Measurements from ENCODE around the gene SPEN. TPM values are rescaled to one million over a fixed set of nuclear protein-coding genes. Genes with fewer than 3 reads are reported as not detected.
"Not testable (repeated sequence)": the region's sequence is repeated elsewhere in the genome, so short reads cannot be mapped to it uniquely, and the experiment has no call there.

SPEN gene
- total RNA-seq, 5 donors from 2014 or later (not counting 1 experiment from before 2014, with no cell fraction given), result 69.9 to 81.1 (median 72.1) TPM

DNA sequence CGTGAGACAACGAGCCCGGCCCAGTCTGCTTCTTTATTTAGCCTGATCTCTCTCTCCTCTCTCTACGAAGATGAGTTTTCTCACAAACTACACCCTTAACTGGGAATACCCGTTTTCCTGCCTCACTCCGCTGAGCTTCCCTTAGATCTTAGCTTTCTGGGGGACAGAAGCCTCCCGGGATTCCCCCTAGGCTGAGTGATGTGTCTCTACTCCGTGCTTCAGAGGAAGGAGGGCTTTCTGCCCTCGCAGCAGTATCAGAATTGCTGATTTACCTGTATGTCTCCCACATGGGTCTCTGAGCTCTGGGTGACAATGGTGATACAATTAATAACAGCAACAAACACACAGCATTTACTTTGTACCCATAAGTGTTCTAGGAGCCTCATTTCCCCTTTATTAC lies 127.3 kb downstream of the SPEN start:
- H3K4me1 Mint-ChIP-seq, result peaks cover 42 to 49% (median 48%) of the 10 kb centered on the region in 3 donors
- peak in 1 of 35 experiments; percentile 35 for DNase-seq
- no peaks in the 10 kb centered on the region for H3K9me3 ChIP-seq
- H3K9me3 Mint-ChIP-seq, result no peaks in the 10 kb centered on the region
- peaks cover 5 to 23% of the 10 kb centered on the region in 2 experiments for H3K4me1 ChIP-seq (ENCODE audit: control insufficient read depth in 1 of 2, extremely low read depth in 1 of 2, insufficient read depth in 2 of 2, low read length in 2 of 2)
- no peak overlapping the region for H3K27ac ChIP-seq (ENCODE audit: low read length)
- ChIA-PET POLR2A (interaction anchor here in 1 of 2 donors (0.7 kb wide), 1 partner anchor 11 kb away, joined by 3 read pairs; no protein-coding TSS in a partner anchor), CTCF (interaction anchor here in 1 of 2 donors (0.5 kb wide), 1 partner anchor 179 kb away, joined by 3 read pairs; no protein-coding TSS in a partner anchor)
- no peaks in the 10 kb centered on the region for H3K27me3 Mint-ChIP-seq
- H3K36me3 ChIP-seq (ENCODE audit: control insufficient read depth in 2 of 2, extremely low read depth in 1 of 2, insufficient read depth in 1 of 2, low read length in 1 of 2), result peaks cover 4 to 18% of the 10 kb centered on the region in 2 donors
- peaks cover 0 to 2% of the 10 kb centered on the region in 2 experiments for H3K27me3 ChIP-seq (replicated peaks in 1 of 2; ENCODE audit: control insufficient read depth in 2 of 2, extremely low read depth in 1 of 2, insufficient read depth in 2 of 2, low read length in 1 of 2)
- H3K27ac Mint-ChIP-seq, result no peak overlapping the region
- ATAC-seq (replicated peaks in 1 of 4), result no peak
- WGBS (ENCODE audit: insufficient coverage), result no CpG with 5 or more reads among the region's 9 CpGs
- H3K4me3 Mint-ChIP-seq, result peak overlapping the region; percentile 83 to 94 (median 85)
- peaks cover 26% of the 10 kb centered on the region for H3K36me3 Mint-ChIP-seq
- peak overlapping the region; percentile 67 to 68 for H3K4me3 ChIP-seq (ENCODE audit: control insufficient read depth in 1 of 2, extremely low read depth in 1 of 2, low read length in 1 of 2)

DNA sequence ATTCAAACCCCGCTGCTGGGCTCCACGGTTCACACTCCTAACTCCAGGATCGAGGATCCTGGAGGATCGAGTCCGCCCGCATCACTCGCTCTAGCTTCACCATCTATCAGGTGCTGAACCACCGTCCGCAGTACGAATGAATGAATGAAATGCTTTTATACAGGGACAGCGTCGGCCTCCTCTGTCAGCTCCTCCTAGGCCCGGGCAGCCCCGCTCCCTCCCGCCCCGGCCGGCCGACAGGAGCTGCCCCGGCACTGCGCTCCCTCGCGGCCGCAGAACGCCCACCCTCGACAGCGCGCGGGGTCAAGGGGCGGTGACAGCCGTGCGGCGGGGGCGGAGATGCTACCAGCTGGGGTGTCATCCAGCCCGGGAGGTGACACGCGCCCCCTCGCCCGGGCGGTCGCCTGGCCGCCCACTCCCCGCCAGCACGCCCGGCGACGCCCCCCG lies 127.9 kb downstream of the SPEN start:
- H3K27me3 Mint-ChIP-seq, result no peaks in the 10 kb centered on the region
- ChIA-PET POLR2A (interaction anchor here in 1 of 2 donors (1.0 to 1.3 kb wide), 2 partner anchors 139 to 141 kb away, joined by 3 to 9 read pairs; no protein-coding TSS in a partner anchor), CTCF (interaction anchor here (0.5 to 1.0 kb wide), 4 partner anchors 26 to 180 kb away, joined by 3 to 5 read pairs (median 4); partner anchors contain the start of gene SPEN (in 1 of the 2))
- Histone ChIP-seq H3K27ac (ENCODE audit: low read length) (no peak overlapping the region), H3K27me3 (replicated peaks in 1 of 2; ENCODE audit: control insufficient read depth in 2 of 2, extremely low read depth in 1 of 2, insufficient read depth in 2 of 2, low read length in 1 of 2) (peaks cover 0 to 6% of the 10 kb centered on the region in 2 experiments), H3K4me3 (ENCODE audit: control insufficient read depth in 1 of 2, extremely low read depth in 1 of 2, low read length in 1 of 2) (peak overlapping the region; percentile 67 to 68), H3K4me1 (ENCODE audit: control insufficient read depth in 1 of 2, extremely low read depth in 1 of 2, insufficient read depth in 2 of 2, low read length in 2 of 2) (peaks cover 5 to 23% of the 10 kb centered on the region in 2 experiments), H3K9me3 (no peaks in the 10 kb centered on the region), H3K36me3 (ENCODE audit: control insufficient read depth in 2 of 2, extremely low read depth in 1 of 2, insufficient read depth in 1 of 2, low read length in 1 of 2) (peaks cover 4 to 15% of the 10 kb centered on the region in 2 donors)
- WGBS (ENCODE audit: insufficient coverage), result 0% methylated on average over 46 of the region's 47 CpGs
- ATAC-seq (replicated peaks in 1 of 4), result peak; percentile 71 to 75 (median 73)
- no peak overlapping the region for H3K27ac Mint-ChIP-seq
- DNase-seq, result peak in 20 of 35 experiments; percentile 16 to 73 (median 46)
- peaks cover 42 to 47% (median 43%) of the 10 kb centered on the region in 3 donors for H3K4me1 Mint-ChIP-seq
- no peaks in the 10 kb centered on the region for H3K9me3 Mint-ChIP-seq
- peak overlapping the region; percentile 83 to 94 (median 85) for H3K4me3 Mint-ChIP-seq
- H3K36me3 Mint-ChIP-seq, result peaks cover 21% of the 10 kb centered on the region

DNA sequence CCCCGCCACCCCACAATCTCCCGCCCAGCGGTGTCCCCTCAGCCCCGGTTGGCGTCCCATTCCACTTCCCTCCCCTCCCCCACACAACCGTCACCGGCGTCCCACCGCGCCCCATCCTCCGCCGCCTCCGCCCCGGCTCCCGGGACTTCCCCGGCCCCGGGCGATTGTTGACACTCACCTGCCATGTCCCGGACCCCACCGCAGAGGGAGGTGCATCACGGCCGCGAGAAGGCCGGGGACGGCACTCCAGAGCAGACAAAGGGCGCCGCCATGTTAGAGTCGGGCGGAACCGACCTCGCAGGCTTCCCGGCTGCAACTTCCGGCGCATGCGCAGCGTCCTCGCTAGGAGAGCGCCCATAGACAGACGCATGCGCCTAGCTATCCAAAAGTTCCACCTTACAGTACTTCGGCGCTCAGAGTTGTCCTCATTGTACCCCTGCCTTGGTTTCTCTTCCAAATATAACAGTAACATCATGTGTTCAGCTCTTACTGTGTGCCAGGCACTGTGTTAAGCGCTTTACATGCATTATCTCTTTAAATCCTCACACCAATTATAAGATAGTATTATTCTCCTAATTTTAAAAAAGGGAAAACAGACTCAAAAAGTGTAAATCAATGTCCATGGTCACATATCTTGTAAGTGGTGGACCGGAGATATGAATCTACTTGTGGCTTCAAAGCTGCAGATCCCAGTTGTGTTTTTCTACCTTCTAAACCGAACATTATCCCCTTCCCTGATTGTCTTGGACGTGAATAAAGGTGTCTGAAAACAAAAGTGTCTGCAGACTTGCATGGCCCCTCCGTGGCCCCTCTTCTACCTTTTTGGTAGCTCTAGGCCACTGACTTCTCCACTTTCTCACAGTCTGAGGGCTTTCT lies 128.5 kb downstream of the SPEN start, which contains the start of gene ZBTB17:
ZBTB17 (minus strand) TSS at position 297 of the 876 bp plus-strand sequence. CDS start 27,606 bp downstream, outside the sequence.
- ATAC-seq (replicated peaks in 1 of 4), result peak; percentile 90 to 95 (median 92)
- POLR2A ChIA-PET, result interaction anchor here in 1 of 2 donors (1.0 to 1.3 kb wide), 2 partner anchors 140 to 142 kb away, joined by 3 to 9 read pairs; no protein-coding TSS in a partner anchor

DNA sequence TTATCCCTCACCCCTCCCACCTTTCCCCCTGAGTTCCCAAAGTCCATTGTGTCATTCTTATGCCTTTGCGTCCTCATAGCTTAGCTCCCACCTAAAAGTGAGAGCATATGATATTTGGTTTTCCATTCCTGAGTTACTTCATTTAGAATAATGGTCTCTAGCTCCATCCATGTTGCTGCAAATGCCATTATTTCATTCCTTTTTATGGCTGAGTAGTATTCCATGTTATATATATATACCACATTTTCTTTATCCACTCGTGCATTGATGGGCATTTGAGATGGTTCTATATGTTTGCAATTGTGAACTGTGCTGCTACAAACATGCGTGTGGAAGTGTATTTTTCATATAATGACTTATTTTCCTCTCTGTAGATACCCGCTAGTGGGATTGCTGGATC lies 130.4 kb downstream of the SPEN start:
- H3K9me3 Mint-ChIP-seq, H3K4me3 Mint-ChIP-seq: not testable (repeated sequence)
- WGBS (ENCODE audit: insufficient coverage), result no CpG with 5 or more reads among the region's 4 CpGs

More for the DNA sequence above, 128.5 kb downstream of the SPEN start, which contains the start of gene ZBTB17:
- WGBS (ENCODE audit: insufficient coverage), result 4% methylated on average over 43 of the region's 47 CpGs
- H3K27me3 Mint-ChIP-seq, result peaks cover 0 to 1% of the 10 kb centered on the region in 2 donors
- Histone ChIP-seq H3K4me1 (ENCODE audit: control insufficient read depth in 1 of 2, extremely low read depth in 1 of 2, insufficient read depth in 2 of 2, low read length in 2 of 2) (peaks cover 5 to 23% of the 10 kb centered on the region in 2 experiments), H3K27me3 (replicated peaks in 1 of 2; ENCODE audit: control insufficient read depth in 2 of 2, extremely low read depth in 1 of 2, insufficient read depth in 2 of 2, low read length in 1 of 2) (peaks cover 0 to 6% of the 10 kb centered on the region in 2 experiments), H3K36me3 (ENCODE audit: control insufficient read depth in 2 of 2, extremely low read depth in 1 of 2, insufficient read depth in 1 of 2, low read length in 1 of 2) (peaks cover 4 to 15% of the 10 kb centered on the region in 2 donors), H3K27ac (ENCODE audit: low read length) (peak within 1 kb of the TSS; percentile 42), H3K4me3 (ENCODE audit: control insufficient read depth in 1 of 2, extremely low read depth in 1 of 2, low read length in 1 of 2) (peak within 1 kb of the TSS; percentile 68), H3K9me3 (no peaks in the 10 kb centered on the region)
- H3K4me3 Mint-ChIP-seq, result peak within 1 kb of the TSS; percentile 87 to 94 (median 88)
- peaks cover 40 to 44% (median 42%) of the 10 kb centered on the region in 3 donors for H3K4me1 Mint-ChIP-seq
- CTCF ChIA-PET, result interaction anchor here in 1 of 2 donors (1.0 kb wide), 3 partner anchors 27 to 143 kb away, joined by 4 to 5 read pairs (median 4); partner anchors contain the start of gene SPEN
- peak; percentile 84 to 98 (median 93) for DNase-seq
- H3K36me3 Mint-ChIP-seq, result peaks cover 18% of the 10 kb centered on the region
- no peaks in the 10 kb centered on the region for H3K9me3 Mint-ChIP-seq
- peak within 1 kb of the TSS; percentile 90 to 93 for H3K27ac Mint-ChIP-seq

DNA sequence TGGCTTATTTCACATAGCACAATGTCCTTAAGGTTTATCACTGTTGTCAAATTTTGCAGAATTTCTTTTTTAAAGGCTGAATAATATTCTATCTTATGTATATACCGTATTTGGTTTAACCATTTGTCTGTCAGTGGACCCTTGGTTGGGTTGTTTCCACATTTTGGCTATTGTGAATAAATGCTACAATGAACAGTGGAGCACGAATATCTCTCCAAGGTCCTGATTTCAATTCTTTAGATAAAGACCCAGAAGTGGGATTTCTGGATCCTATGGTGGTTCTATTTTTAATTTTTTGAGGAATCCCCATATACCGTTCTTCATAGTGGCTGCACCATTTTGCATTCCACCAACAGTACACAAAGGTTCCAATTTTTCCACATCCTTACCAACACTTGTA lies 134.2 kb downstream of the SPEN start:
- WGBS (ENCODE audit: insufficient coverage), result 67% methylated on average over 1 of the region's 3 CpGs
- Mint-ChIP-seq H3K27me3 (peaks cover 0 to 1% of the 10 kb centered on the region in 2 donors), H3K4me1 (peaks cover 2% of the 10 kb centered on the region in 3 donors), H3K27ac (no peak overlapping the region), H3K4me3 (no peak overlapping the region), H3K9me3 (no peaks in the 10 kb centered on the region), H3K36me3 (no peaks in the 10 kb centered on the region)
- CTCF ChIA-PET, result interaction anchor here in 1 of 2 donors (0.6 kb wide), 1 partner anchor 308 kb away, joined by 4 read pairs; no protein-coding TSS in a partner anchor
- ATAC-seq (replicated peaks in 1 of 4), result no peak
- H3K36me3 ChIP-seq (ENCODE audit: control insufficient read depth in 2 of 2, extremely low read depth in 1 of 2, insufficient read depth in 1 of 2, low read length in 1 of 2), result no peaks in the 10 kb centered on the region
- H3K4me3 ChIP-seq (ENCODE audit: control insufficient read depth in 1 of 2, extremely low read depth in 1 of 2, low read length in 1 of 2), result no peak overlapping the region
- H3K27ac ChIP-seq (ENCODE audit: low read length), result no peak overlapping the region
- H3K9me3 ChIP-seq, result no peaks in the 10 kb centered on the region
- POLR2A ChIA-PET, result no interaction called here
- peaks cover 0 to under 1% of the 10 kb centered on the region in 2 experiments for H3K4me1 ChIP-seq (ENCODE audit: control insufficient read depth in 1 of 2, extremely low read depth in 1 of 2, insufficient read depth in 2 of 2, low read length in 2 of 2)
- DNase-seq, result no peak
- H3K27me3 ChIP-seq (replicated peaks in 1 of 2; ENCODE audit: control insufficient read depth in 2 of 2, extremely low read depth in 1 of 2, insufficient read depth in 2 of 2, low read length in 1 of 2), result peaks cover 0 to 9% of the 10 kb centered on the region in 2 experiments

More for the DNA sequence above, 130.4 kb downstream of the SPEN start:
- H3K4me3 ChIP-seq (ENCODE audit: control insufficient read depth in 1 of 2, extremely low read depth in 1 of 2, low read length in 1 of 2); H3K36me3 ChIP-seq (ENCODE audit: control insufficient read depth in 2 of 2, extremely low read depth in 1 of 2, insufficient read depth in 1 of 2, low read length in 1 of 2); H3K36me3 Mint-ChIP-seq; H3K27me3 Mint-ChIP-seq; ATAC-seq (replicated peaks in 1 of 4); H3K9me3 ChIP-seq; DNase-seq; H3K27me3 ChIP-seq (replicated peaks in 1 of 2; ENCODE audit: control insufficient read depth in 2 of 2, extremely low read depth in 1 of 2, insufficient read depth in 2 of 2, low read length in 1 of 2); POLR2A ChIA-PET; H3K27ac ChIP-seq (ENCODE audit: low read length): not testable (repeated sequence)
- CTCF ChIA-PET, result interaction anchor here in 1 of 2 donors (0.7 kb wide), 1 partner anchor 101 kb away, joined by 9 read pairs; no protein-coding TSS in a partner anchor
- Mint-ChIP-seq H3K4me1 (peaks cover 29 to 31% (median 30%) of the 10 kb centered on the region in 3 donors), H3K27ac (peak overlapping the region in 1 of 2 donors; percentile 39)
- H3K4me1 ChIP-seq (ENCODE audit: control insufficient read depth in 1 of 2, extremely low read depth in 1 of 2, insufficient read depth in 2 of 2, low read length in 2 of 2), result peaks cover 5 to 23% of the 10 kb centered on the region in 2 experiments

DNA sequence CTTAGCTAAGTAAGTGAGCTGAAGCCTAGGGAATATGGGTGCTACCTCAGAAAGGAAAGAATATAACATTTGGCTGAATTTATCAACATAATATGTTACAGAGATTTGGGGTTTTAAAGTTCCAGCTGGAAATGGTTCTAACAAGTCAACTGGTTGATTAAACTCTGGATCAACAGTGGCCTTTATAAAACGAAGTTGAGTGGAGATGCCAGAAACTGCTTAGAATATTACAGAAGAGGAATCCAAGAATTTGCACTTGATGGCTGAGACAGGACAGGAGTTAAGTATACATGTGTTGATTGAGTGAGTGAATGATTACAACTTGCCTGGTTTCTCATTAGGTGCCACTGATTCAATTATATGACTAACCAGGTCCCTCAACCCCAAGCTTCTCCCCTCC lies 135.8 kb downstream of the SPEN start:
- no peaks in the 10 kb centered on the region for H3K36me3 ChIP-seq (ENCODE audit: control insufficient read depth in 2 of 2, extremely low read depth in 1 of 2, insufficient read depth in 1 of 2, low read length in 1 of 2)
- no peak overlapping the region for H3K27ac ChIP-seq (ENCODE audit: low read length)
- H3K4me1 Mint-ChIP-seq, result no peaks in the 10 kb centered on the region
- H3K27ac Mint-ChIP-seq, result no peak overlapping the region
- H3K27me3 ChIP-seq (replicated peaks in 1 of 2; ENCODE audit: control insufficient read depth in 2 of 2, extremely low read depth in 1 of 2, insufficient read depth in 2 of 2, low read length in 1 of 2), result peaks cover 0 to 9% of the 10 kb centered on the region in 2 experiments
- ChIA-PET POLR2A (no interaction called here), CTCF (no interaction called here)
- H3K9me3 Mint-ChIP-seq, result no peaks in the 10 kb centered on the region
- H3K36me3 Mint-ChIP-seq, result no peaks in the 10 kb centered on the region
- no peaks in the 10 kb centered on the region for H3K9me3 ChIP-seq
- H3K4me3 Mint-ChIP-seq, result no peak overlapping the region
- H3K4me3 ChIP-seq (ENCODE audit: control insufficient read depth in 1 of 2, extremely low read depth in 1 of 2, low read length in 1 of 2), result no peak overlapping the region
- H3K27me3 Mint-ChIP-seq, result peaks cover 0 to 1% of the 10 kb centered on the region in 2 donors
- ATAC-seq (replicated peaks in 1 of 4) (no peak), DNase-seq (no peak)
- no peaks in the 10 kb centered on the region for H3K4me1 ChIP-seq (ENCODE audit: control insufficient read depth in 1 of 2, extremely low read depth in 1 of 2, insufficient read depth in 2 of 2, low read length in 2 of 2)
- WGBS (ENCODE audit: insufficient coverage), result 14% methylated on average over 1 of the region's 1 CpG
